SH-SY5Y (cell line): ENCODE measurements around the gene KRT4.

Source experiments
- GATA2 ChIP-seq: IDR thresholded peaks from 2 replicates; pipeline ENCODE4 v1.6.1; 2011; ENCODE audit warnings: mild to moderate bottlenecking, low read depth, low read length
- GATA3 ChIP-seq: IDR thresholded peaks from 2 replicates; pipeline ENCODE4 v1.6.1; 2011; ENCODE audit warnings: low read depth, mild to moderate bottlenecking, low read length, moderate library complexity

- TF ChIP-seq GATA2 (no peak), GATA3 (no peak)
Observed at GRCh38 chr12:52837413-52837741, 23.5 kb upstream of the KRT4 start.
